B cell (primary cell): ENCODE data around the gene AGPAT3. TPM values are rescaled to one million over a fixed set of nuclear protein-coding genes. Genes with fewer than 3 reads are reported as not detected.
A peak's percentile ranks its signal among the peaks of the same experiment; 100 is the strongest.

Experiments used
- ATAC-seq: fragments of 200-7000 bp; cut with Tn5 transposase; one replicate; pipeline ENCODE4 v1.10.0; 2021; ENCODE audit warnings: low read depth, mild to moderate bottlenecking, moderate number of reproducible peaks, moderate library complexity
- CTCF ChIA-PET: fragments of 350-600 bp; sonication (Branson Sonifier 250); formaldehyde crosslinking; loops from one replicate; lab custom pipeline; 2021; ENCODE audit warnings: antibody characterized with exemption, inconsistent platforms; lab: Charles Lee
- POLR2A ChIA-PET: fragments of 350-600 bp; sonication (Branson Sonifier 250); formaldehyde crosslinking; loops from one replicate; lab custom pipeline; 2021; ENCODE audit warnings: antibody characterized with exemption; lab: Charles Lee
- DNase-seq: peaks from one replicate; pipeline ENCODE4 v3.0.0; 2013
- H2AFZ ChIP-seq: 2 replicates; pipeline ENCODE4 v1.6.1; 2012; ENCODE audit warnings: mild to moderate bottlenecking, low read depth, low read length; ENCODE audit not compliant: insufficient read depth, poor library complexity, severe bottlenecking
- H3K27ac ChIP-seq, 2 donors: 1 replicate in 1 of 2; 2 replicates in 1 of 2; pipeline ENCODE4 v1.5.1; 2012 to 2013; ENCODE audit warnings: low read length in 2 of 2, mild to moderate bottlenecking in 2 of 2, moderate library complexity in 1 of 2
- H3K27me3 ChIP-seq, 4 experiments: fragments of 200-600 bp in 1 of 4; sonication (generic) in 1 of 4; replicated peaks in 1 of 4; 1 replicate in 2 of 4; 2 replicates in 2 of 4; pipeline versions ENCODE4 v1.6.1 to v1.7.0; 2013 to 2016; ENCODE audit warnings: low read length in 3 of 4, mild to moderate bottlenecking in 2 of 4, mixed read lengths in 1 of 4, moderate library complexity in 1 of 4; ENCODE audit not compliant: insufficient read depth in 4 of 4, control insufficient read depth in 3 of 4; ENCODE audit errors: control extremely low read depth in 1 of 4
- H3K36me3 ChIP-seq, 2 experiments: replicated peaks in 1 of 2; 1 replicate in 1 of 2; 2 replicates in 1 of 2; pipeline versions ENCODE4 v1.6.1 to v1.7.1; 2013; ENCODE audit warnings: low read length in 1 of 2; ENCODE audit not compliant: insufficient read depth in 2 of 2, control insufficient read depth in 1 of 2; ENCODE audit errors: control extremely low read depth in 1 of 2, extremely low read depth in 1 of 2
- H3K4me1 ChIP-seq, 2 donors: fragments of 200-600 bp in 1 of 2; sonication (generic) in 1 of 2; 1 replicate in 1 of 2; 2 replicates in 1 of 2; pipeline versions ENCODE4 v1.5.1 to v1.6.1; 2013 to 2017; ENCODE audit warnings: low read length in 2 of 2; ENCODE audit not compliant: control insufficient read depth in 2 of 2, insufficient read depth in 2 of 2
- H3K4me2 ChIP-seq: replicated peaks from 2 replicates; pipeline ENCODE3; 2012; ENCODE audit warnings: mild to moderate bottlenecking, low read depth, low read length; ENCODE audit not compliant: poor library complexity, severe bottlenecking
- H3K4me3 ChIP-seq, 5 experiments: fragments of 200-600 bp in 1 of 5; sonication (generic) in 1 of 5; 1 replicate in 3 of 5; 2 replicates in 2 of 5; pipeline versions ENCODE4 v1.5.1 to v1.7.0; 2011 to 2016; ENCODE audit warnings: low read length in 4 of 5, mild to moderate bottlenecking in 4 of 5, low read depth in 2 of 5, control low read depth in 1 of 5, moderate library complexity in 1 of 5; ENCODE audit not compliant: insufficient read depth in 1 of 5; ENCODE audit errors: control extremely low read depth in 1 of 5, extremely low read depth in 1 of 5
- H3K79me2 ChIP-seq: fragments of 200-600 bp; sonication (generic); one replicate; pipeline ENCODE4 v1.6.0; 2016; ENCODE audit warnings: low read length; ENCODE audit not compliant: control insufficient read depth, insufficient read depth
- H3K9ac ChIP-seq: fragments of 200-600 bp; sonication (generic); 2 replicates; pipeline ENCODE4 v1.6.1; 2017; ENCODE audit warnings: mild to moderate bottlenecking, low read length, moderate library complexity
- H3K9me3 ChIP-seq, 3 donors: one replicate each; pipeline versions ENCODE4 v1.6.1 to v1.7.1; 2013; ENCODE audit warnings: low read length in 2 of 3; ENCODE audit not compliant: control insufficient read depth in 2 of 3, insufficient read depth in 1 of 3; ENCODE audit errors: control extremely low read depth in 1 of 3
- H4K20me1 ChIP-seq: 2 replicates; pipeline ENCODE4 v1.6.0; 2012; ENCODE audit warnings: mild to moderate bottlenecking, low read length; ENCODE audit not compliant: insufficient read depth, control insufficient read depth, poor library complexity, severe bottlenecking
- H3K27ac Mint-ChIP-seq: one replicate; pipeline ENCODE4 v1.8.0; 2021; ENCODE audit warnings: mixed read lengths
- H3K27me3 Mint-ChIP-seq: one replicate; pipeline ENCODE4 v1.8.0; 2021; ENCODE audit warnings: mixed read lengths
- H3K4me1 Mint-ChIP-seq: one replicate; pipeline ENCODE4 v1.8.0; 2021; ENCODE audit warnings: mixed read lengths
- H3K4me3 Mint-ChIP-seq: one replicate; pipeline ENCODE4 v1.8.0; 2021; ENCODE audit warnings: mixed read lengths
- H3K9me3 Mint-ChIP-seq: one replicate; pipeline ENCODE4 v1.8.0; 2022; ENCODE audit warnings: mixed read lengths; ENCODE audit not compliant: insufficient read depth
- EZH2 ChIP-seq: IDR thresholded peaks from 2 replicates; pipeline ENCODE4 v1.6.1; 2012; ENCODE audit warnings: borderline replicate concordance, low read depth, mild to moderate bottlenecking, moderate library complexity, low read length; ENCODE audit not compliant: insufficient read depth, poor library complexity, severe bottlenecking
- WGBS: methylation state at CpG from one replicate; pipeline ENCODE4 v1.1.5; 2013; ENCODE audit warnings: missing lambda C conversion rate; ENCODE audit not compliant: insufficient coverage; 5-methylcytosine and 5-hydroxymethylcytosine counted together
- intact Hi-C: fragments of 100-400 bp; cut with micrococcal nuclease; formaldehyde crosslinking; loops from one replicate; pipeline ENCODE4 v1.10.0; 2022
- polyA plus RNA-seq: library from polyadenylated mRNA; depleted of rRNA; stranded (reverse); fragments of >200 nt; gene quantifications from 2 replicates; pipeline ENCODE4 v1.2.3, GENCODE V29; 2012
- total RNA-seq, 2 donors: library from RNA; stranded (reverse); fragments of 120-200 nt in 1 of 2; gene quantifications; 1 replicate in 1 of 2; 2 replicates in 1 of 2; pipeline versions ENCODE4 v1.2.3 to v1.2.4, GENCODE V29; 2013 to 2022
- TF ChIP-seq, protein P1 (sequence below): fragments of 200-600 bp; IDR thresholded peaks from one replicate; pipeline ENCODE4 v1.8.0; 2022; ENCODE audit warnings: antibody characterized with exemption, mild to moderate bottlenecking

Gene AGPAT3
- total and polyA plus RNA-seq, 2 donors (not counting 1 experiment from before 2014, with no cell fraction given): 14.3 to 49.3 TPM

DNA sequence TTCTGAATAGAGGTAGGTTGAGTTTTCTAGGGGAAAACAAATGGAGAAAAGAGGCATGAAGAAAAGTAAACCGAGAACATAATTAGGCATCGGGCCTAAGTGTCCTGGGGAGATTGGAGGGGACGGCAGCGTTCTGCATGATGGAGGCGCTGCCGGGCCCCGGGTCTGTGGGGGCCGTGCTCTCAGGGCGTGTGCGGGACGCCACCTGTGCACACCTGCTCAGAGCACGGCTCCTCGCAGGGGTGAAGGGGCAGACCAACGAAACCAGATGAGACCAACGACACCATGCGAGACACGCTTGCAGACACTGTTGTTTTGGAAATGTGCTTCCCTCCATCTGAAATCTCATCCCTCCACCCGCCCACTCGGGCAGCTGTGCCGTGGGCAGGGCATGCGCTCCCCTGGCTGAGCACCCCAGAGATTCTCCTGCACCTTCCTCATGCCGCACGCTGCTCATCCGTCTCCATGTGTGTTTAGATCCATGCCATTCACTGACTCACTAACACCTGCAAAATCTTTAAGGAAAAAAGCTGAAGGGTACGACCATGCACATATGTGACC, 118.9 kb downstream of the AGPAT3 start:
- Histone ChIP-seq H4K20me1 (no peaks in the 10 kb centered on the region), H3K79me2 (no peaks in the 10 kb centered on the region), H2AFZ (no peak overlapping the region), H3K4me3 (no peak overlapping the region), H3K9ac (no peak overlapping the region), H3K36me3 (peaks cover 0 to 11% of the 10 kb centered on the region in 2 experiments), H3K9me3 (no peaks in the 10 kb centered on the region), H3K27ac (no peak overlapping the region), H3K27me3 (peaks cover 0 to 3% (median 0%) of the 10 kb centered on the region in 4 experiments), H3K4me2 (no peak overlapping the region), H3K4me1 (no peaks in the 10 kb centered on the region)
- DNase-seq (no peak), ATAC-seq (no peak)
- POLR2A ChIA-PET: no interaction called here
- WGBS: 96% methylated on average over 19 of the region's 25 CpGs
- intact Hi-C loops: no loop called here
- no peak for TF ChIP-seq EZH2
- TF ChIP-seq, protein P1, sequence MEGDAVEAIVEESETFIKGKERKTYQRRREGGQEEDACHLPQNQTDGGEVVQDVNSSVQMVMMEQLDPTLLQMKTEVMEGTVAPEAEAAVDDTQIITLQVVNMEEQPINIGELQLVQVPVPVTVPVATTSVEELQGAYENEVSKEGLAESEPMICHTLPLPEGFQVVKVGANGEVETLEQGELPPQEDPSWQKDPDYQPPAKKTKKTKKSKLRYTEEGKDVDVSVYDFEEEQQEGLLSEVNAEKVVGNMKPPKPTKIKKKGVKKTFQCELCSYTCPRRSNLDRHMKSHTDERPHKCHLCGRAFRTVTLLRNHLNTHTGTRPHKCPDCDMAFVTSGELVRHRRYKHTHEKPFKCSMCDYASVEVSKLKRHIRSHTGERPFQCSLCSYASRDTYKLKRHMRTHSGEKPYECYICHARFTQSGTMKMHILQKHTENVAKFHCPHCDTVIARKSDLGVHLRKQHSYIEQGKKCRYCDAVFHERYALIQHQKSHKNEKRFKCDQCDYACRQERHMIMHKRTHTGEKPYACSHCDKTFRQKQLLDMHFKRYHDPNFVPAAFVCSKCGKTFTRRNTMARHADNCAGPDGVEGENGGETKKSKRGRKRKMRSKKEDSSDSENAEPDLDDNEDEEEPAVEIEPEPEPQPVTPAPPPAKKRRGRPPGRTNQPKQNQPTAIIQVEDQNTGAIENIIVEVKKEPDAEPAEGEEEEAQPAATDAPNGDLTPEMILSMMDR: no peak
- Mint-ChIP-seq H3K27ac (no peak overlapping the region), H3K27me3 (no peaks in the 10 kb centered on the region), H3K4me1 (peaks cover 8% of the 10 kb centered on the region), H3K4me3 (no peak overlapping the region), H3K9me3 (no peaks in the 10 kb centered on the region)
- CTCF ChIA-PET: interaction anchor here (0.6 to 1.2 kb wide), 2 partner anchors 173 to 463 kb away, joined by 3 read pairs; no protein-coding TSS in a partner anchor

DNA sequence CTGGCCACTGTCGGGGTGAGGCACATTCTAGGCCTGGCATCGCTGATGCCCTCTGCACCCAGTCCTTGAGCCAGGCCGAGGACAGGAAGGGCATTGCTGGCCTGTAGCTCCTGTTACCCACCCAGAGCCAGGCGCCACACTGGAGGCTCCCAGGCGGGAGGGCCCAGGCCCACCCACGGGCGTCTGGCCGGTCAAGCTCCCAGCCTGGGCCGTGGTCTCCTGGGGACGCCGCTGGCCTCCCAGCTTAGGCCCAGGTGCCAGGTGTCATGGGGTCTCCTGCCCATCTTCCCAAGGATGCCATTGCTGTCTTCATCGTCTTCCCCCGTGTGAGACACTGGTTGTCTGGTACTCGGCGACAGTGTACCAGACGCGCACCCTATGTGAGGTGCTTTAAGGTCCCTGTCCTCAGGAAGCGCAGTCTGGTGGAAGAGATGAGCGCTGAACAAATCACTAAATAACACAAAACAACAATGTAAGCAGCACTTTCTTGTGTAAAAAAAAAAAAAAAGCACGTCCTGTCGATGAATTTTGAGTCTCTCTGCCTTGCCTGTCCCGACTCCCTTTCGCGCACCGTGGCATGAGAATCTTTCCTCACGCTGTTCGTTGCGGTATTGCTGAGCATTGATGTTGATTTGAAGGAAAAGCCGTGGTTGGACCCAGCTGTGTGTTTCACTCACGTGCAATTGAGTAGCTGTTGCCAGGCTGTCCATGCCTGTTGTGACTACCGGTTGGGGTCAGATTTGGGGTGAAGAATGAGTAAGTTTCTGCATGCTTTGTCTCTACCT, 120.1 kb downstream of the AGPAT3 start:
- DNase-seq (no peak), ATAC-seq (no peak)
- peaks cover 0 to 11% of the 10 kb centered on the region in 2 experiments for H3K36me3 ChIP-seq
- Mint-ChIP-seq H3K4me1 (peaks cover 8% of the 10 kb centered on the region), H3K9me3 (no peaks in the 10 kb centered on the region), H3K4me3 (no peak overlapping the region), H3K27ac (peak overlapping the region; percentile 56), H3K27me3 (no peaks in the 10 kb centered on the region)
- H3K9ac ChIP-seq: no peak overlapping the region
- no peaks in the 10 kb centered on the region for H3K9me3 ChIP-seq
- CTCF ChIA-PET: interaction anchor here (0.7 to 1.2 kb wide), 2 partner anchors 175 to 678 kb away, joined by 3 to 7 read pairs; no protein-coding TSS in a partner anchor
- intact Hi-C loops: no loop called here
- H2AFZ ChIP-seq: no peak overlapping the region
- H3K4me2 ChIP-seq: no peak overlapping the region
- H3K4me3 ChIP-seq: no peak overlapping the region
- 98% methylated on average over 20 of the region's 31 CpGs for WGBS
- no peak overlapping the region for H3K27ac ChIP-seq
- TF ChIP-seq EZH2: no peak
- TF ChIP-seq, protein P1: no peak
- no peaks in the 10 kb centered on the region for H3K79me2 ChIP-seq
- H3K4me1 ChIP-seq: no peaks in the 10 kb centered on the region
- POLR2A ChIA-PET: no interaction called here
- H3K27me3 ChIP-seq: peaks cover 0 to 5% (median 0%) of the 10 kb centered on the region in 4 experiments
- H4K20me1 ChIP-seq: no peaks in the 10 kb centered on the region
